ENCODE data around the gene CMTM7. TPM values are rescaled to one million over a fixed set of nuclear protein-coding genes. Genes with fewer than 3 reads are reported as not detected.
A peak's percentile ranks its signal among the peaks of the same experiment; 100 is the strongest.

Gene CMTM7
- total RNA-seq, 1 donor from 2014 or later: 24.6 TPM

DNA sequence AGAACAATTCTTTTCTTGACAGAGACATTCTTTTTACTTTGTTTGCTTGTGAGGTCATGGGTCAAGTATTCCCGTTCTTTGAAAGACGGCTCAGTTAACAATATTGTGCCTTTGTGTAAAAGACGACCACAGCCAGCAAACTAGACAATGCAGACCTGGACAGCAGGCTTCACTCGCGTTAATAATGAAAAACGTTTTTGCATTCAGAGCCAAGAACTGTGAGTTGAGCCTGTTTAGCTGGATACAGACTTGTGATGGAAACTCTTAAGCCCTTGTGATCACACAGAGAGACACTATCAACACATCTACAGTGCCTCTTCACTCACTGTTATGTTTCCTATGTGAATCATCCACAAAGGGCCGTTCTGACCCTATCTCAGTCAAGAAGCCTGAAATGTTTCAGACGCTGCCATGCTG lies 37.3 kb upstream of the CMTM7 start:
- Mint-ChIP-seq H3K4me3 (ENCODE audit: low read depth) (no peak overlapping the region), H3K9me3 (ENCODE audit: low read depth) (peaks cover 3% of the 10 kb centered on the region), H3K4me1 (ENCODE audit: low read depth) (peaks cover 38% of the 10 kb centered on the region), H3K36me3 (ENCODE audit: insufficient read depth) (peaks cover 13% of the 10 kb centered on the region), H3K27ac (peak overlapping the region; percentile 51), H3K27me3 (no peaks in the 10 kb centered on the region)
- no peak for TF ChIP-seq CTCF (IDR thresholded peaks at IDR 0.05; ENCODE audit: unreplicated experiment)
- no peak for DNase-seq (ENCODE audit: low spot score, unreplicated experiment)

GRCh38 chr3:32355751-32356291 lies 35.8 kb upstream of the CMTM7 start:
- no peak for DNase-seq (ENCODE audit: low spot score, unreplicated experiment)
- Mint-ChIP-seq H3K4me1 (ENCODE audit: low read depth) (peaks cover 47% of the 10 kb centered on the region), H3K4me3 (ENCODE audit: low read depth) (no peak overlapping the region), H3K9me3 (ENCODE audit: low read depth) (peaks cover 3% of the 10 kb centered on the region), H3K27me3 (no peaks in the 10 kb centered on the region), H3K36me3 (ENCODE audit: insufficient read depth) (peaks cover 17% of the 10 kb centered on the region), H3K27ac (peak overlapping the region; percentile 60)
- no peak for TF ChIP-seq CTCF (IDR thresholded peaks at IDR 0.05; ENCODE audit: unreplicated experiment)

- DNase-seq (ENCODE audit: low spot score, unreplicated experiment): no peak
- Mint-ChIP-seq H3K27me3 (no peaks in the 10 kb centered on the region), H3K27ac (no peak overlapping the region), H3K9me3 (ENCODE audit: low read depth) (no peaks in the 10 kb centered on the region), H3K36me3 (ENCODE audit: insufficient read depth) (peaks cover 28% of the 10 kb centered on the region), H3K4me3 (ENCODE audit: low read depth) (peak overlapping the region; percentile 8), H3K4me1 (ENCODE audit: low read depth) (peaks cover 25% of the 10 kb centered on the region)
- no peak for TF ChIP-seq CTCF (IDR thresholded peaks at IDR 0.05; ENCODE audit: unreplicated experiment)
Observed at GRCh38 chr3:32359766-32360492, 31.7 kb upstream of the CMTM7 start.

- no peak for DNase-seq (ENCODE audit: low spot score, unreplicated experiment)
- peaks cover 22% of the 10 kb centered on the region for H3K4me1 Mint-ChIP-seq (ENCODE audit: low read depth)
- no peak overlapping the region for H3K4me3 Mint-ChIP-seq (ENCODE audit: low read depth)
- TF ChIP-seq CTCF (IDR thresholded peaks at IDR 0.05; ENCODE audit: unreplicated experiment): no peak
- no peaks in the 10 kb centered on the region for H3K9me3 Mint-ChIP-seq (ENCODE audit: low read depth)
- H3K27ac Mint-ChIP-seq: no peak overlapping the region
- H3K36me3 Mint-ChIP-seq (ENCODE audit: insufficient read depth): peaks cover 28% of the 10 kb centered on the region
- H3K27me3 Mint-ChIP-seq: no peaks in the 10 kb centered on the region
Observed at GRCh38 chr3:32360493-32360827, 31.2 kb upstream of the CMTM7 start.

DNA sequence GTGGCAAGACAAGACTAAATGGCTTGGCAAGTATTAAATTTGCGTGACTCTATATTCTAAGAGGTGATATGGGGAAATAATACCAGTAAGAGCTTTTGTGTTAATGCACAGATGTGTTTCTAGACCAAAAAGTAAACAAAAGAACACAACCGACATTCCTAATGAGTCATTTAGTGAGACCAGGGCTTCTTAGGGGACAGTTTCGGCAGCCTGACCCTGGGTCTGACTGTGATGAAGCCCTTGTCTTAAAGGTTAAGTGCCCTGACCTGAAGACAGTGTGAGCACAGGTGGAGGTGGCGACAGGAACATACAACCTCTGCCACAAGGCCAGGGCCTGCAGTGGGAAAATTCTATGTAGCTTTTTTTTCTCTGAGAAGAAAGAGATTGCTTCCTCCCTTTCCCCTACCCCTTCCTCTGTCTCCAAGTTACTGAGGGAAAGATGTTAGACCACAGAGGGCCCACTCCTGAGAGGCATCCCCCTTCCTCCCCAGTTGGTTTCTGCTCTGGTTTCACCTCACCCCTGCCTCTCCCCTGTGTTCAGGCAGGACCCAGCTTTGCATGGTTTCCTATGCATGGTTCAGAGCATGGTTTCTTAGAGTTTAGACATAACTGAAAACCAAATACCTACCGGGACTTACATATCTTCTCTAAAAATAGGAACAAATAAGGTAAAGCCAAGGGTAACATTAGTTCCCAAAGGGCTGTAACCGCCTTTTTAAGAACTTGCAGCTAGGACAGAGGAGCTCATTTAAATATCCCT lies 24.8 kb upstream of the CMTM7 start:
- Mint-ChIP-seq H3K27me3 (no peaks in the 10 kb centered on the region), H3K27ac (peak overlapping the region; percentile 33), H3K36me3 (ENCODE audit: insufficient read depth) (peaks cover 26% of the 10 kb centered on the region), H3K4me1 (ENCODE audit: low read depth) (peaks cover 35% of the 10 kb centered on the region), H3K4me3 (ENCODE audit: low read depth) (no peak overlapping the region), H3K9me3 (ENCODE audit: low read depth) (no peaks in the 10 kb centered on the region)
- TF ChIP-seq CTCF (IDR thresholded peaks at IDR 0.05; ENCODE audit: unreplicated experiment): no peak
- no peak for DNase-seq (ENCODE audit: low spot score, unreplicated experiment)
